ENCODE measurements around the gene GLYAT.

The GLYAT gene

GRCh38 chr11:58734681-58735490 lies 3.1 kb upstream of the GLYAT start:
- TF ChIP-seq, protein P1, sequence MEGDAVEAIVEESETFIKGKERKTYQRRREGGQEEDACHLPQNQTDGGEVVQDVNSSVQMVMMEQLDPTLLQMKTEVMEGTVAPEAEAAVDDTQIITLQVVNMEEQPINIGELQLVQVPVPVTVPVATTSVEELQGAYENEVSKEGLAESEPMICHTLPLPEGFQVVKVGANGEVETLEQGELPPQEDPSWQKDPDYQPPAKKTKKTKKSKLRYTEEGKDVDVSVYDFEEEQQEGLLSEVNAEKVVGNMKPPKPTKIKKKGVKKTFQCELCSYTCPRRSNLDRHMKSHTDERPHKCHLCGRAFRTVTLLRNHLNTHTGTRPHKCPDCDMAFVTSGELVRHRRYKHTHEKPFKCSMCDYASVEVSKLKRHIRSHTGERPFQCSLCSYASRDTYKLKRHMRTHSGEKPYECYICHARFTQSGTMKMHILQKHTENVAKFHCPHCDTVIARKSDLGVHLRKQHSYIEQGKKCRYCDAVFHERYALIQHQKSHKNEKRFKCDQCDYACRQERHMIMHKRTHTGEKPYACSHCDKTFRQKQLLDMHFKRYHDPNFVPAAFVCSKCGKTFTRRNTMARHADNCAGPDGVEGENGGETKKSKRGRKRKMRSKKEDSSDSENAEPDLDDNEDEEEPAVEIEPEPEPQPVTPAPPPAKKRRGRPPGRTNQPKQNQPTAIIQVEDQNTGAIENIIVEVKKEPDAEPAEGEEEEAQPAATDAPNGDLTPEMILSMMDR (IDR thresholded peaks at IDR 0.05; ENCODE audit: low read depth, low read length, missing control alignments) = no peak
- in situ Hi-C loops (cut with HindIII; ENCODE audit: low sequenced_read_pairs) = no loop called here
- no peak overlapping the region for H3K4me3 ChIP-seq (ENCODE audit: low read depth, low read length)
- no peak for DNase-seq (ENCODE audit: low read depth)

- H3K4me3 ChIP-seq (ENCODE audit: low read depth, low read length) = no peak overlapping the region
- no peak for DNase-seq (ENCODE audit: low read depth)
- in situ Hi-C loops (cut with HindIII; ENCODE audit: low sequenced_read_pairs) = no loop called here
- TF ChIP-seq, protein P1 (IDR thresholded peaks at IDR 0.05; ENCODE audit: low read depth, low read length, missing control alignments) = no peak
These were observed 1.1 kb downstream of the GLYAT start for GRCh38 chr11:58730507-58731089.

- no peak for DNase-seq (ENCODE audit: low read depth)
- in situ Hi-C loops (cut with HindIII; ENCODE audit: low sequenced_read_pairs) = no loop called here
- H3K4me3 ChIP-seq (ENCODE audit: low read depth, low read length) = no peak overlapping the region
- TF ChIP-seq, protein P1 (IDR thresholded peaks at IDR 0.05; ENCODE audit: low read depth, low read length, missing control alignments) = no peak
These were observed 4.3 kb downstream of the GLYAT start for GRCh38 chr11:58727415-58727797.

- DNase-seq (ENCODE audit: low read depth) = no peak
- H3K4me3 ChIP-seq (ENCODE audit: low read depth, low read length) = no peak overlapping the region
- TF ChIP-seq, protein P1 (IDR thresholded peaks at IDR 0.05; ENCODE audit: low read depth, low read length, missing control alignments) = no peak
- in situ Hi-C loops (cut with HindIII; ENCODE audit: low sequenced_read_pairs) = no loop called here
These were observed 4.9 kb downstream of the GLYAT start for GRCh38 chr11:58726737-58727414.

- TF ChIP-seq, protein P1 (IDR thresholded peaks at IDR 0.05; ENCODE audit: low read depth, low read length, missing control alignments) = no peak
- in situ Hi-C loops (cut with HindIII; ENCODE audit: low sequenced_read_pairs) = no loop called here
- no peak for DNase-seq (ENCODE audit: low read depth)
- H3K4me3 ChIP-seq (ENCODE audit: low read depth, low read length) = no peak overlapping the region
These were observed 12.2 kb downstream of the GLYAT start for GRCh38 chr11:58719406-58720117.

GRCh38 chr11:58712531-58712930 lies 19.2 kb downstream of the GLYAT start:
- no peak overlapping the region for H3K4me3 ChIP-seq (ENCODE audit: low read depth, low read length)
- in situ Hi-C loops (cut with HindIII; ENCODE audit: low sequenced_read_pairs) = no loop called here
- TF ChIP-seq, protein P1 (IDR thresholded peaks at IDR 0.05; ENCODE audit: low read depth, low read length, missing control alignments) = no peak
- DNase-seq (ENCODE audit: low read depth) = no peak
